HG02938 (cell line): ENCODE data around the gene C1orf174.

Source experiments
- ATAC-seq: cut with Tn5 transposase; IDR thresholded peaks from one replicate; pipeline ENCODE4 v1.9.1; 2021; ENCODE audit warnings: mild to moderate bottlenecking, moderate library complexity; ENCODE audit not compliant: unreplicated experiment

Gene C1orf174

GRCh38 chr1:3841491-3841890 lies 58.6 kb downstream of the C1orf174 start:
- ATAC-seq: no peak
